Prostate gland (tissue), 2 donors: Measurements from ENCODE around the gene PROKR1. TPM values are rescaled to one million over a fixed set of nuclear protein-coding genes. Genes with fewer than 3 reads are reported as not detected.

ENCODE experiments used
- DNase-seq: peaks from one replicate; pipeline ENCODE4 v3.0.0-alpha.2; 2019; ENCODE audit warnings: low spot score
- H3K27ac ChIP-seq, 2 donors: fragments of 200-600 bp; sonication (generic); 2 replicates each; pipeline ENCODE4 v1.5.1; 2017 to 2019
- H3K27me3 ChIP-seq: fragments of 200-600 bp; sonication (generic); replicated peaks from 2 replicates; pipeline ENCODE4 v1.5.1; 2019; ENCODE audit not compliant: insufficient read depth
- H3K36me3 ChIP-seq, 2 donors: fragments of 200-600 bp; sonication (generic); 1 replicate in 1 of 2; 2 replicates in 1 of 2; pipeline versions ENCODE4 v1.5.1 to v1.8.1; 2017 to 2019
- H3K4me1 ChIP-seq: fragments of 200-600 bp; sonication (generic); replicated peaks from 2 replicates; pipeline ENCODE4 v1.5.1; 2019
- H3K4me3 ChIP-seq, 2 donors: fragments of 200-600 bp; sonication (generic); 2 replicates each; pipeline ENCODE4 v1.5.1; 2017 to 2019
- H3K9me3 ChIP-seq: fragments of 200-600 bp; sonication (generic); 2 replicates; pipeline ENCODE4 v1.5.1; 2017
- POLR2A ChIP-seq: fragments of 450-650 bp; IDR thresholded peaks from one replicate; pipeline ENCODE4 v1.6.1; 2016; ENCODE audit warnings: antibody characterized with exemption, mild to moderate bottlenecking
- POLR2AphosphoS5 ChIP-seq: sonication (generic); formaldehyde crosslinking; IDR thresholded peaks from one replicate; pipeline ENCODE4 v1.6.1; 2017; ENCODE audit warnings: antibody characterized with exemption
- WGBS: methylation state at CpG from one replicate; pipeline ENCODE4 v1.1.5; 2018; 5-methylcytosine and 5-hydroxymethylcytosine counted together
- intact Hi-C: fragments of 100-400 bp; cut with DNase I; formaldehyde crosslinking; loops from one replicate; pipeline ENCODE4 v1.14.2; 2022
- total RNA-seq, 2 donors: library from RNA; depleted of rRNA; stranded (reverse); fragments of >200 nt; gene quantifications; one replicate each; pipeline ENCODE4 v1.1.0, GENCODE V29; 2016
- TF ChIP-seq, protein P1 (sequence below), 4 experiments: fragments of 200-600 bp in 2 of 4; fragments of 450-650 bp in 2 of 4; sonication (generic) in 2 of 4; IDR thresholded peaks; 1 replicate in 3 of 4; 2 replicates in 1 of 4; pipeline ENCODE4 v1.5.1; 2016 to 2019; ENCODE audit warnings: antibody characterized with exemption in 4 of 4, mild to moderate bottlenecking in 2 of 4, moderate library complexity in 2 of 4

The PROKR1 gene
- total RNA-seq, 2 donors from 2014 or later: 0.40 TPM; not detected in 1

DNA sequence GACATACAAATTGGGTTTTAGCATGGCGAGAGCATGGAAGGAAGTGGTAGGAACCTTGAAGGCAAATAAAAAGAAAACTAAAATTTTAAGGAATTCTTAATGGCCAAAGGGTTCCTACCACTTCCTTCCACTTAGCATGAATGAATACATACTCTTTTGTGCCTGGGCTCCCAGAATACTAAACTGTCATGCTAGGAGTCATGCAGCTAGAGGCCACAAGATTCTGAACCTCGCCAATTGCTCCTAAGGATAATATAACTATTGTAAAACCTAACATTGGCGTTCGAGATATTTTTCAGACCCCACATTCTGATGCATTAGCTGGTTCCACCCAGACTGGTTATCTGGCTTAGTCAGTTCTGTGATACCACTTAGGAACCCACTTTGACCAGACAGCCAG, 52.6 kb downstream of the PROKR1 start:
- no peak for DNase-seq
- intact Hi-C loops: no loop called here
- 92% methylated on average over 4 of the region's 4 CpGs for WGBS
- Histone ChIP-seq H3K36me3 (no peaks in the 10 kb centered on the region), H3K27me3 (no peaks in the 10 kb centered on the region), H3K9me3 (no peaks in the 10 kb centered on the region), H3K4me3 (no peak overlapping the region), H3K27ac (no peak overlapping the region), H3K4me1 (no peaks in the 10 kb centered on the region)
- TF ChIP-seq POLR2AphosphoS5: no peak
- TF ChIP-seq, protein P1, sequence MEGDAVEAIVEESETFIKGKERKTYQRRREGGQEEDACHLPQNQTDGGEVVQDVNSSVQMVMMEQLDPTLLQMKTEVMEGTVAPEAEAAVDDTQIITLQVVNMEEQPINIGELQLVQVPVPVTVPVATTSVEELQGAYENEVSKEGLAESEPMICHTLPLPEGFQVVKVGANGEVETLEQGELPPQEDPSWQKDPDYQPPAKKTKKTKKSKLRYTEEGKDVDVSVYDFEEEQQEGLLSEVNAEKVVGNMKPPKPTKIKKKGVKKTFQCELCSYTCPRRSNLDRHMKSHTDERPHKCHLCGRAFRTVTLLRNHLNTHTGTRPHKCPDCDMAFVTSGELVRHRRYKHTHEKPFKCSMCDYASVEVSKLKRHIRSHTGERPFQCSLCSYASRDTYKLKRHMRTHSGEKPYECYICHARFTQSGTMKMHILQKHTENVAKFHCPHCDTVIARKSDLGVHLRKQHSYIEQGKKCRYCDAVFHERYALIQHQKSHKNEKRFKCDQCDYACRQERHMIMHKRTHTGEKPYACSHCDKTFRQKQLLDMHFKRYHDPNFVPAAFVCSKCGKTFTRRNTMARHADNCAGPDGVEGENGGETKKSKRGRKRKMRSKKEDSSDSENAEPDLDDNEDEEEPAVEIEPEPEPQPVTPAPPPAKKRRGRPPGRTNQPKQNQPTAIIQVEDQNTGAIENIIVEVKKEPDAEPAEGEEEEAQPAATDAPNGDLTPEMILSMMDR (IDR thresholded peaks at IDR 0.05): no peak
- no peak for TF ChIP-seq POLR2A

DNA sequence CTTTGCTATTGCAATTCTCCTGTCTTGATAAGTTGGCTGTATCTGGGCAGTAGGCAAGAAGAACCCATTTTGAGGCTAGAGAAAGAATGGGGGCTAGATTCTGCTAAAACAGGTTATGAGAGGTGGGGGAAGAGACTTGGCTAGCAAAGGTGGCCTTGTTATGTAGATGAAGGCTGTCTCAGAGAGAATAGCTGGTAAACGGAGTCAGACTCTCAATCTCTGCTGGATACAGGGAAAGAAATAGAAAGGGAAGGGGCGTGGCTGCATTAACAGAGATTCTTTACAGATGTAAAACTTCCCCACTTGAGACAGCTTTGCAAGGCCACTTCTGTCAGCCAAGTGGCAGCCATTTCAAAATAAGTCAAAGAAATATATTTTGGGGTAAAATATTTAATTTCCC, 53.2 kb downstream of the PROKR1 start:
- DNase-seq: no peak
- Histone ChIP-seq H3K4me3 (no peak overlapping the region), H3K4me1 (no peaks in the 10 kb centered on the region), H3K9me3 (no peaks in the 10 kb centered on the region), H3K27me3 (no peaks in the 10 kb centered on the region), H3K36me3 (no peaks in the 10 kb centered on the region), H3K27ac (no peak overlapping the region)
- TF ChIP-seq POLR2AphosphoS5 (no peak), POLR2A (no peak)
- TF ChIP-seq, protein P1 (IDR thresholded peaks at IDR 0.05): no peak
- 83% methylated on average over 2 of the region's 2 CpGs for WGBS
- intact Hi-C loops: no loop called here

DNA sequence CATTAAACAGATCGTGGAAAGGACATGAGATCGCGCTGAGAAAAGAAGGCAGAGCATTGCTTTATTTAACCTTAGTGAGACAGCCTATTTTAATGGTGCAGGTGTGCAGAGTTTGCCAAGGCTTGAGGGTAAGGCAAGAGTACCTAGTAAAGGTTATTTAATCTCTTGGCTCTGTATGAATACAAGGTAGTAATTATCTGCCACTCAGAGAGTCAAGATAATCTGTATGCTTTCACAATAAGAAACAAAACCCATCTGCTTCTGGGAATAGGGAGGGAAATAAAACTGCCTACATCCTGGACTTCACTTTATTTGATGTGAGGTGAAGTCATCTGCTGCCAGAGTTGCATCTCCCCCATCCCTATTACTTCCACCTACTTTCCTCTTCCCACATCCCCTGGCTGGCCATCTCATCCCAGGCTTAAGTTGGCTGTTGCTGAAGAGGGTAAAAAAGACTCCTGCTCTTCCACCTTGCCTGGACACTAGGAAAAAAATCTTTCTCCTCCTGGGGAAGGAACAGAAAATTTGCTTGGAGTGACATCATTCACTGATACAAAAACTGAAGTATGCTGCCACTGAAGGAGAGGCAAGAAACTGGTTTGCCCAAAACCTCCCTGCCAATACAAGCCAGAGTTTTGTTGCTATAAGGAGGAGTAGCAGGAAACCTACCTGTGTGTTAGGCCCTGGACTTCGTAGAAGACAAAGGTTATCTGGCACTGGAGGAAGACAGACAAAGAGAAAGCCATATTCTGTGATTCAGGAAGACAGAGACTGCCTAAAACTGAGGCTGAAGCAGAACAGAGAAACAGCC, 55.4 kb downstream of the PROKR1 start:
- Histone ChIP-seq H3K36me3 (no peaks in the 10 kb centered on the region), H3K27me3 (no peaks in the 10 kb centered on the region), H3K4me1 (no peaks in the 10 kb centered on the region), H3K9me3 (no peaks in the 10 kb centered on the region), H3K27ac (no peak overlapping the region), H3K4me3 (no peak overlapping the region)
- intact Hi-C loops: no loop called here
- DNase-seq: no peak
- TF ChIP-seq POLR2A (no peak), POLR2AphosphoS5 (no peak)
- TF ChIP-seq, protein P1 (IDR thresholded peaks at IDR 0.05): no peak
- 50% methylated on average over 4 of the region's 4 CpGs for WGBS

DNA sequence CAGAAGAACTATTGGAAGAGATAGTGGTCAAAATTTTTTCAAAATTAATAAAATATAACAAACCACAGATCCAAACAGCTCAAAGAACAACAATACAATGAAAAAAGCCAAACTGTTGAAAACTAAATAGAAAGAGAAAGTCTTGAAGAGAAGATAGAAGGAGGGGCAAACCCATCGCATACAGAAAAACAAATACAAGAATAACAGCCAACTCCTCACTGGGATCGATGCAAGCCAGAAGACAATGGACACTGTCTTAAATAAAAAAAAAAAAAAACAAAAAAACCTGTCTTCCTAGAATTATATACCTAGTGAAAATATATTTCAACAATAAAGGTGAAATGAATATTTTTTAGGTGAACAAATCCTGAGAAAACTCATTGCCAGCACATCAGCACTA, 57.2 kb downstream of the PROKR1 start:
- TF ChIP-seq POLR2A (no peak), POLR2AphosphoS5 (no peak)
- TF ChIP-seq, protein P1 (IDR thresholded peaks at IDR 0.05): no peak
- Histone ChIP-seq H3K4me3 (no peak overlapping the region), H3K27ac (no peak overlapping the region), H3K36me3 (no peaks in the 10 kb centered on the region), H3K27me3 (no peaks in the 10 kb centered on the region), H3K9me3 (no peaks in the 10 kb centered on the region), H3K4me1 (no peaks in the 10 kb centered on the region)
- intact Hi-C loops: no loop called here
- WGBS: 94% methylated on average over 2 of the region's 2 CpGs
- DNase-seq: no peak

DNA sequence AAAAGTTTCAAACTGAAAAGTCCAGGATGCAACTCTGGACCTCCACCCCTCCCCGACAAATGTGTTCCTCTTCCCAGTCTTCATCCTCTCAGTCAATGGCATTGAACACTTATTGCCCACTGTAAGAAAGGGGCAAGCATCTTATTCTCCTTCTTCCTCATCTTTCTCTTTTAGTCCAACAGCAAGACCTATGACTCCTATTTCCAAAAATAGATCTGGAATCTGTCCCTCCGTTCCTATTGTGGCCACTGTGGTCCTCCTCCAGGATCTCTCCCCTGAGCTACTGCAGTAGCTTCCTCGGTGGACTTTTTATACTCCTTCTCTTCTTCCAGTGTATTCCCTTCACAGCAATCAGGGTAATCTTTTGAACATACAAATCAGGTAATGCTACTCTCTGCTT, 63.3 kb downstream of the PROKR1 start:
- TF ChIP-seq POLR2A (no peak), POLR2AphosphoS5 (no peak)
- TF ChIP-seq, protein P1 (IDR thresholded peaks at IDR 0.05): no peak
- 90% methylated on average over 3 of the region's 3 CpGs for WGBS

More for the DNA sequence above, 63.3 kb downstream of the PROKR1 start:
- no peak for DNase-seq
- intact Hi-C loops: loop anchor here (5.0 kb wide), 1 partner anchor 221 kb away; no protein-coding TSS in a partner anchor
- no peaks in the 10 kb centered on the region for H3K9me3 ChIP-seq
- no peak overlapping the region for H3K4me3 ChIP-seq
- H3K36me3 ChIP-seq: no peaks in the 10 kb centered on the region
- H3K27me3 ChIP-seq: peaks cover 2% of the 10 kb centered on the region
- H3K27ac ChIP-seq: no peak overlapping the region
- no peaks in the 10 kb centered on the region for H3K4me1 ChIP-seq
